Fibroblast of lung (primary cell): ENCODE results near the gene NGDN. TPM values are rescaled to one million over a fixed set of nuclear protein-coding genes. Genes with fewer than 3 reads are reported as not detected.

Experiments used
- DNase-seq, 2 donors: peaks; one replicate each; pipeline versions ENCODE4 v3.0.0 to v3.0.0-alpha.2; 2010; ENCODE audit warnings: low read depth in 2 of 2
- H2AFZ ChIP-seq: 2 replicates; pipeline ENCODE4 v1.5.1; 2012; ENCODE audit warnings: low read length, control low read depth, inconsistent platforms
- H3K27ac ChIP-seq: 2 replicates; pipeline ENCODE4 v1.5.1; 2011; ENCODE audit warnings: low read length, control low read depth; ENCODE audit not compliant: insufficient read depth
- H3K27me3 ChIP-seq: 2 replicates; pipeline ENCODE4 v1.5.1; 2011; ENCODE audit warnings: mild to moderate bottlenecking, low read length; ENCODE audit not compliant: control insufficient read depth, insufficient read depth
- H3K36me3 ChIP-seq: 2 replicates; pipeline ENCODE4 v1.5.1; 2011; ENCODE audit warnings: low read length; ENCODE audit not compliant: control insufficient read depth, insufficient read depth
- H3K4me1 ChIP-seq: 2 replicates; pipeline ENCODE4 v1.5.1; 2011; ENCODE audit warnings: low read length; ENCODE audit not compliant: control insufficient read depth, insufficient read depth; ENCODE audit errors: extremely low read depth
- H3K4me2 ChIP-seq: 2 replicates; pipeline ENCODE4 v1.5.1; 2011; ENCODE audit warnings: low read length, control low read depth; ENCODE audit not compliant: insufficient read depth; ENCODE audit errors: extremely low read depth
- H3K4me3 ChIP-seq, 4 experiments: fragments of 200-600 bp in 1 of 4; sonication (generic) in 1 of 4; replicated peaks in 1 of 4; 2 replicates each; pipeline ENCODE4 v1.5.1; 2011 to 2016; ENCODE audit warnings: low read length in 4 of 4, low read depth in 3 of 4, mild to moderate bottlenecking in 3 of 4, control low read depth in 2 of 4, inconsistent platforms in 1 of 4, mixed read lengths in 1 of 4; ENCODE audit not compliant: insufficient read depth in 1 of 4; ENCODE audit errors: control extremely low read depth in 1 of 4
- H3K79me2 ChIP-seq: 2 replicates; pipeline ENCODE4 v1.5.1; 2012; ENCODE audit warnings: mild to moderate bottlenecking, low read length, inconsistent platforms; ENCODE audit not compliant: control insufficient read depth, insufficient read depth
- H3K9ac ChIP-seq: 2 replicates; pipeline ENCODE4 v1.5.1; 2011; ENCODE audit warnings: mild to moderate bottlenecking, low read length, control low read depth; ENCODE audit not compliant: insufficient read depth
- H3K9me3 ChIP-seq: 2 replicates; pipeline ENCODE4 v1.5.1; 2012; ENCODE audit warnings: low read depth, low read length; ENCODE audit not compliant: control insufficient read depth, insufficient read depth
- H4K20me1 ChIP-seq: 2 replicates; pipeline ENCODE4 v1.5.1; 2011; ENCODE audit warnings: low read length; ENCODE audit not compliant: control insufficient read depth, insufficient read depth; ENCODE audit errors: extremely low read depth
- CTCF ChIP-seq, 2 donors: IDR thresholded peaks in 1 of 2; conservative IDR thresholded peaks in 1 of 2; 1 replicate in 1 of 2; 2 replicates in 1 of 2; pipeline ENCODE4 v1.5.1; 2011 to 2012; ENCODE audit warnings: low read length in 2 of 2, control low read depth in 1 of 2, inconsistent platforms in 1 of 2, low read depth in 1 of 2, mild to moderate bottlenecking in 1 of 2
- EZH2 ChIP-seq: IDR thresholded peaks from 2 replicates; pipeline ENCODE4 v1.5.1; 2012; ENCODE audit warnings: low read length, control low read depth, mild to moderate bottlenecking; ENCODE audit errors: missing control alignments
- polyA plus RNA-seq, 2 donors: library from polyadenylated mRNA; depleted of rRNA in 1 of 2; stranded (reverse) in 1 of 2; unstranded in 1 of 2; fragments of >200 nt; gene quantifications; 2 replicates each; pipeline ENCODE4 v1.2.1, GENCODE V29; 2011 to 2012; ENCODE audit warnings: missing spikeins in 1 of 2
- total RNA-seq: library from RNA; depleted of rRNA; stranded (reverse); fragments of >200 nt; gene quantifications from 2 replicates; pipeline ENCODE4 v1.2.1, GENCODE V29; 2014

The NGDN gene
- total and polyA plus RNA-seq, 2 donors (not counting 1 experiment from before 2014, with no cell fraction given) = 39.5 to 46.9 TPM

GRCh38 chr14:23434488-23435222 lies 34.8 kb upstream of the NGDN start:
- Histone ChIP-seq H3K4me3 (no peak overlapping the region), H3K4me2 (no peak overlapping the region), H3K27ac (no peak overlapping the region), H3K9me3 (no peaks in the 10 kb centered on the region), H3K79me2 (no peaks in the 10 kb centered on the region), H2AFZ (no peak overlapping the region), H4K20me1 (no peaks in the 10 kb centered on the region), H3K9ac (no peak overlapping the region), H3K27me3 (peaks cover 2% of the 10 kb centered on the region), H3K36me3 (no peaks in the 10 kb centered on the region), H3K4me1 (no peaks in the 10 kb centered on the region)
- no peak for DNase-seq
- TF ChIP-seq CTCF (conservative IDR thresholded peaks at IDR 0.05 in 1 of 2, IDR thresholded peaks at IDR 0.05 in 1 of 2; ENCODE audit: low read depth in 1 of 2, low read length in 2 of 2) (no peak), EZH2 (no peak)

- TF ChIP-seq CTCF (conservative IDR thresholded peaks at IDR 0.05 in 1 of 2, IDR thresholded peaks at IDR 0.05 in 1 of 2; ENCODE audit: low read depth in 1 of 2, low read length in 2 of 2) = no peak
- no peak for TF ChIP-seq EZH2
- no peaks in the 10 kb centered on the region for H3K36me3 ChIP-seq
- no peak within 1 kb of the TSS for H3K9ac ChIP-seq
- H3K79me2 ChIP-seq = no peaks in the 10 kb centered on the region
- no peak within 1 kb of the TSS for H3K4me2 ChIP-seq
- no peaks in the 10 kb centered on the region for H3K9me3 ChIP-seq
- no peak for DNase-seq
- no peak within 1 kb of the TSS for H3K4me3 ChIP-seq
- H3K27ac ChIP-seq = no peak within 1 kb of the TSS
- no peaks in the 10 kb centered on the region for H3K4me1 ChIP-seq
- no peaks in the 10 kb centered on the region for H4K20me1 ChIP-seq
- no peak within 1 kb of the TSS for H2AFZ ChIP-seq
- peaks cover 4% of the 10 kb centered on the region for H3K27me3 ChIP-seq
These were observed 33.8 kb upstream of the NGDN start, which contains the start of gene MYH7 for GRCh38 chr14:23435543-23436326. TSS of gene MYH7 (minus strand) at chr14:23435660. CDS start at chr14:23433732, 1,928 bp downstream.

- H3K27me3 ChIP-seq = peaks cover 5% of the 10 kb centered on the region
- no peaks in the 10 kb centered on the region for H3K36me3 ChIP-seq
- H3K9ac ChIP-seq = no peak overlapping the region
- H3K27ac ChIP-seq = no peak overlapping the region
- H3K4me1 ChIP-seq = no peaks in the 10 kb centered on the region
- H2AFZ ChIP-seq = no peak overlapping the region
- H3K9me3 ChIP-seq = no peaks in the 10 kb centered on the region
- no peaks in the 10 kb centered on the region for H4K20me1 ChIP-seq
- no peak for TF ChIP-seq EZH2
- no peak for TF ChIP-seq CTCF (conservative IDR thresholded peaks at IDR 0.05 in 1 of 2, IDR thresholded peaks at IDR 0.05 in 1 of 2; ENCODE audit: low read depth in 1 of 2, low read length in 2 of 2)
- H3K4me3 ChIP-seq = no peak overlapping the region
- DNase-seq = no peak
- no peak overlapping the region for H3K4me2 ChIP-seq
- H3K79me2 ChIP-seq = no peaks in the 10 kb centered on the region
These were observed 33.0 kb upstream of the NGDN start for GRCh38 chr14:23436327-23437132.
